H1 (cell line): ENCODE results near the gene USP54. TPM values are rescaled to one million over a fixed set of nuclear protein-coding genes. Genes with fewer than 3 reads are reported as not detected.

Experiments used
- CTCF ChIA-PET: fragments of 300-600 bp; sonication (Branson Sonifier 250); formaldehyde crosslinking; loops from one replicate; lab custom pipeline; 2021; ENCODE audit not compliant: partially characterized antibody; lab: Charles Lee
- POLR2A ChIA-PET: fragments of 300-600 bp; sonication (Branson Sonifier 250); formaldehyde crosslinking; loops from one replicate; lab custom pipeline; 2021; ENCODE audit warnings: inconsistent platforms; ENCODE audit not compliant: partially characterized antibody; lab: Charles Lee
- DNase-seq, 2 experiments: peaks; one replicate each; pipeline versions ENCODE4 v3.0.0 to v3.0.0-alpha.2; 2010 to 2022; ENCODE audit warnings: low spot score in 2 of 2, low read depth in 1 of 2, mixed read lengths in 1 of 2
- FAIRE-seq: peaks from 2 replicates; lab custom pipeline; 2011; peaks lifted over from hg19 to GRCh38; lab: Jason Lieb, UNC
- H2AFZ ChIP-seq: 2 replicates; pipeline ENCODE4 v1.8.1; 2012; ENCODE audit warnings: low read length, inconsistent platforms
- H2AK5ac ChIP-seq: 2 replicates; pipeline ENCODE4 v1.6.1; 2013; ENCODE audit warnings: low read depth, low read length
- H2BK120ac ChIP-seq: replicated peaks from 2 replicates; pipeline ENCODE3; 2013; ENCODE audit warnings: low read depth, low read length, inconsistent platforms
- H2BK12ac ChIP-seq: 2 replicates; pipeline ENCODE4 v1.6.1; 2013; ENCODE audit warnings: low read depth, low read length
- H2BK15ac ChIP-seq: 2 replicates; pipeline ENCODE4 v1.6.1; 2013; ENCODE audit warnings: low read length
- H2BK20ac ChIP-seq: 2 replicates; pipeline ENCODE4 v1.6.1; 2013; ENCODE audit warnings: low read length
- H2BK5ac ChIP-seq: 2 replicates; pipeline ENCODE4 v1.6.1; 2013; ENCODE audit warnings: low read depth, low read length
- H3K14ac ChIP-seq: 2 replicates; pipeline ENCODE4 v1.6.1; 2013; ENCODE audit warnings: inconsistent platforms; ENCODE audit not compliant: insufficient read length
- H3K18ac ChIP-seq: 2 replicates; pipeline ENCODE4 v1.6.1; 2013; ENCODE audit warnings: low read length; ENCODE audit errors: extremely low read depth
- H3K23ac ChIP-seq: 2 replicates; pipeline ENCODE4 v1.6.1; 2013; ENCODE audit warnings: inconsistent platforms; ENCODE audit not compliant: insufficient read length
- H3K23me2 ChIP-seq: 2 replicates; pipeline ENCODE4 v1.6.1; 2013; ENCODE audit warnings: low read depth, low read length
- H3K27ac ChIP-seq: 2 replicates; pipeline ENCODE4 v1.6.1; 2011; ENCODE audit warnings: low read depth, low read length, inconsistent platforms
- H3K27me3 ChIP-seq, 4 experiments: replicated peaks in 1 of 4; 1 replicate in 1 of 4; 2 replicates in 3 of 4; pipeline versions ENCODE4 v1.6.1 to v1.8.1; 2011 to 2013; ENCODE audit warnings: low read length in 3 of 4, mild to moderate bottlenecking in 3 of 4, inconsistent platforms in 2 of 4, mixed read lengths in 2 of 4, moderate library complexity in 1 of 4; ENCODE audit not compliant: control insufficient read depth in 3 of 4, insufficient read depth in 3 of 4; ENCODE audit errors: extremely low read depth in 1 of 4
- H3K36me3 ChIP-seq, 4 experiments: 2 replicates each; pipeline versions ENCODE4 v1.6.1 to v1.8.1; 2011 to 2013; ENCODE audit warnings: mild to moderate bottlenecking in 4 of 4, low read length in 3 of 4, moderate library complexity in 2 of 4, control low read depth in 1 of 4, inconsistent platforms in 1 of 4; ENCODE audit not compliant: insufficient read depth in 4 of 4, control insufficient read depth in 2 of 4
- H3K4ac ChIP-seq: replicated peaks from 2 replicates; pipeline ENCODE3; 2013; ENCODE audit warnings: low read length, low read depth, mixed read lengths, inconsistent platforms; ENCODE audit not compliant: insufficient read length
- H3K4me1 ChIP-seq, 4 experiments: replicated peaks in 1 of 4; 1 replicate in 1 of 4; 2 replicates in 3 of 4; pipeline versions ENCODE4 v1.6.1 to v1.8.1; 2011 to 2013; ENCODE audit warnings: low read length in 3 of 4, inconsistent platforms in 2 of 4, mixed read lengths in 1 of 4; ENCODE audit not compliant: insufficient read depth in 4 of 4, control insufficient read depth in 3 of 4
- H3K4me2 ChIP-seq, 2 experiments: 2 replicates each; pipeline versions ENCODE4 v1.6.1 to v1.8.1; 2011 to 2013; ENCODE audit warnings: low read depth in 2 of 2, low read length in 2 of 2, control low read depth in 1 of 2, inconsistent platforms in 1 of 2, mild to moderate bottlenecking in 1 of 2; ENCODE audit not compliant: insufficient read depth in 1 of 2
- H3K4me3 ChIP-seq, 4 experiments: fragments of 200-600, 300-600 bp in 1 of 4; sonication (generic), shearing (Covaris generic), sonication (Bioruptor Twin) in 1 of 4; 2 replicates each; pipeline versions ENCODE4 v1.5.1 to v1.8.1; 2011 to 2016; ENCODE audit warnings: low read length in 4 of 4, low read depth in 3 of 4, control low read depth in 2 of 4, inconsistent platforms in 2 of 4, mild to moderate bottlenecking in 2 of 4, mixed read lengths in 1 of 4, moderate library complexity in 1 of 4; ENCODE audit not compliant: insufficient read depth in 2 of 4; ENCODE audit errors: extremely low read depth in 1 of 4
- H3K56ac ChIP-seq: replicated peaks from 2 replicates; pipeline ENCODE3; 2013; ENCODE audit warnings: low read depth, mild to moderate bottlenecking, mixed read lengths, low read length, inconsistent platforms; ENCODE audit not compliant: insufficient read length
- H3K79me1 ChIP-seq: 2 replicates; pipeline ENCODE4 v1.6.1; 2013; ENCODE audit warnings: low read depth, low read length, control low read depth
- H3K79me2 ChIP-seq, 2 experiments: 2 replicates each; pipeline versions ENCODE4 v1.6.1 to v1.8.1; 2012 to 2013; ENCODE audit warnings: low read length in 2 of 2, mild to moderate bottlenecking in 2 of 2, inconsistent platforms in 1 of 2; ENCODE audit not compliant: insufficient read depth in 2 of 2, control insufficient read depth in 1 of 2
- H3K9ac ChIP-seq, 4 experiments: replicated peaks in 1 of 4; 1 replicate in 1 of 4; 2 replicates in 3 of 4; pipeline versions ENCODE4 v1.6.1 to v1.8.1; 2011 to 2013; ENCODE audit warnings: low read depth in 3 of 4, low read length in 3 of 4, control low read depth in 2 of 4, mild to moderate bottlenecking in 2 of 4, moderate library complexity in 2 of 4, inconsistent platforms in 1 of 4; ENCODE audit errors: extremely low read depth in 1 of 4
- H3K9me3 ChIP-seq, 2 experiments: 2 replicates each; pipeline versions ENCODE4 v1.6.1 to v1.8.1; 2012 to 2013; ENCODE audit warnings: mild to moderate bottlenecking in 2 of 2, moderate library complexity in 2 of 2, control low read depth in 1 of 2, inconsistent platforms in 1 of 2, low read depth in 1 of 2, low read length in 1 of 2, mixed read lengths in 1 of 2; ENCODE audit not compliant: insufficient read depth in 2 of 2
- H4K20me1 ChIP-seq, 2 experiments: replicated peaks in 1 of 2; 2 replicates each; pipeline versions ENCODE3 to v1.8.1; 2011 to 2013; ENCODE audit warnings: inconsistent platforms in 2 of 2, low read length in 2 of 2, mild to moderate bottlenecking in 1 of 2; ENCODE audit not compliant: insufficient read depth in 2 of 2, control insufficient read depth in 1 of 2
- H4K5ac ChIP-seq: 2 replicates; pipeline ENCODE4 v1.6.1; 2013; ENCODE audit warnings: low read length, low read depth, mixed read lengths, inconsistent platforms; ENCODE audit not compliant: insufficient read length
- H4K8ac ChIP-seq: 2 replicates; pipeline ENCODE4 v1.8.0; 2013; ENCODE audit warnings: mild to moderate bottlenecking, moderate library complexity, low read length, inconsistent platforms; ENCODE audit not compliant: insufficient read depth; ENCODE audit errors: extremely low read depth
- H4K91ac ChIP-seq: replicated peaks from 2 replicates; pipeline ENCODE3; 2013; ENCODE audit warnings: low read length, mixed read lengths, inconsistent platforms; ENCODE audit not compliant: insufficient read length
- ASH2L ChIP-seq: fragments of 200-600, 300-600 bp; sonication (generic); IDR thresholded peaks from one replicate; pipeline ENCODE4 v1.7.1; 2017; ENCODE audit warnings: low read length
- SAP30 ChIP-seq: fragments of 300-600 bp; sonication (generic); IDR thresholded peaks from 2 replicates; pipeline ENCODE4 v1.7.1; 2012; ENCODE audit warnings: low read length, moderate library complexity, mild to moderate bottlenecking, inconsistent platforms; ENCODE audit not compliant: insufficient read depth, insufficient replicate concordance
- SRF ChIP-seq: IDR thresholded peaks from 2 replicates; pipeline ENCODE4 v1.6.1; 2011; ENCODE audit warnings: mild to moderate bottlenecking, low read depth, low read length, moderate library complexity
- YY1 ChIP-seq: IDR thresholded peaks from 2 replicates; pipeline ENCODE4 v1.6.1; 2011; ENCODE audit warnings: low read depth, mild to moderate bottlenecking, low read length
- WGBS, 2 experiments: shearing (Covaris generic) in 1 of 2; methylation state at CpG; one replicate each; pipeline versions ENCODE4 v1.1.6 to v1.1.7; 2013 to 2015; ENCODE audit warnings: low lambda C conversion rate in 2 of 2, mixed read lengths in 2 of 2, inconsistent platforms in 1 of 2, low coverage in 1 of 2, missing lambda C conversion rate in 1 of 2; ENCODE audit not compliant: insufficient replicate concordance in 2 of 2, insufficient coverage in 1 of 2, insufficient read length in 1 of 2; ENCODE audit errors: extremely low coverage in 1 of 2, missing lambda C conversion rate in 1 of 2; 5-methylcytosine and 5-hydroxymethylcytosine counted together
- polyA plus RNA-seq, 7 experiments: library from polyadenylated mRNA; depleted of rRNA in 3 of 7; stranded (reverse) in 5 of 7; unstranded in 2 of 7; fragments of >200 nt in 5 of 7; fragments of 200-250 nt in 2 of 7; gene quantifications; 1 replicate in 5 of 7; 2 replicates in 1 of 7; 4 replicates in 1 of 7; pipeline versions ENCODE4 v1.2.1 to v1.2.3, GENCODE V29; 2011 to 2013; ENCODE audit warnings: missing spikeins in 2 of 7, mixed read lengths in 2 of 7
- total RNA-seq: library from RNA; stranded (reverse); fragmentation: NEBNext Ultra II Directional; extraction: Animal tissue kit (Norgen Biotek cat#: 25700); gene quantifications from 2 replicates; pipeline ENCODE4 v1.2.1, GENCODE V29; 2021

The USP54 gene
- total and polyA plus RNA-seq, 2 of the 8 experiments (the other 6 are each of a cell fraction or from before 2014, with no cell fraction given): 46.2 to 65.6 TPM

DNA sequence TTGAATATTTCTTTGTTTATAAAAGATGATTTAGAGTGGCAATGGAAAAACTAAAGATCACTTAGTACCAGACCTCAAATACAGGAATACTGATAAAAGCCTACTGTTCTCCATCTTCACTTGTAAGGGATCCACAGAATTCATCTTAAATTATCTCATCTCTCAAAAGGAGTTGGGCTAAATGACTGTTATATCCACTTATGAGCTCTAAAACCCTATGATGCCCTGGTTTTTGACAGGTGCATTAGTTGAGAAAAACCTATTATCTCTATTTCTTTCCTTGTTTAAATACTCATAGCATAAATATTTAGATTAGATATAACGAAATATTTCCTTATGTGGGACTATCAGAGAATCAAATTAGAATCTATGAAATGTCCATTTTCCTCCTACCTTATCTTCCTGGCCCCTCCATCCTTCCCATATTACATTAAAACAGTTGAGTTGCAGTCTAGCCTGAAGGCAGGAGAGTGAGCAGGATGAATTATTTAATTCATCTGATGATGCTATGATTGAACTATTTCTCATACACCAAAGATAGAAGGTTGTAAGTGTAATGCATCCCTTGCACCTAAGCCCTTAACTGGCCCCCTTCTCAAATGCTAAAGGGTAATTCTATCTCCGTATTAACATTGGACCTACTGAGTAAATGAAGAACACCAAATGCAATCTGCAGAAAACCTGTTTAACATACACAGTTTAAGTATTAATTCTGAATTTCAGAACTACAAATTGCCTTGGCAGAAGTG lies 125.0 kb downstream of the USP54 start:
- Histone ChIP-seq H2BK15ac (no peak overlapping the region), H3K4me3 (no peak overlapping the region), H3K14ac (no peak overlapping the region), H2BK5ac (no peak overlapping the region), H3K4me1 (no peaks in the 10 kb centered on the region), H3K27ac (no peak overlapping the region), H4K20me1 (no peaks in the 10 kb centered on the region), H3K79me2 (no peaks in the 10 kb centered on the region), H4K8ac (no peak overlapping the region), H2BK20ac (no peak overlapping the region), H2AFZ (no peak overlapping the region), H3K27me3 (no peaks in the 10 kb centered on the region), H2BK120ac (no peak overlapping the region), H3K4me2 (no peak overlapping the region), H3K9me3 (no peaks in the 10 kb centered on the region), H2BK12ac (no peak overlapping the region), H2AK5ac (no peak overlapping the region), H3K36me3 (peaks cover 0 to 40% (median 8%) of the 10 kb centered on the region in 4 experiments; a peak in 4 of 8 replicates), H4K91ac (no peak overlapping the region), H3K23me2 (no peaks in the 10 kb centered on the region), H3K79me1 (no peaks in the 10 kb centered on the region), H3K56ac (no peak overlapping the region), H3K23ac (no peak overlapping the region), H3K9ac (no peak overlapping the region), H3K4ac (no peak overlapping the region), H3K18ac (no peak overlapping the region), H4K5ac (no peak overlapping the region)
- no peak for DNase-seq
- POLR2A ChIA-PET: interaction anchor here (1.1 to 1.2 kb wide), 2 partner anchors 53 to 182 kb away, joined by 3 to 4 read pairs; no protein-coding TSS in a partner anchor
- TF ChIP-seq SAP30 (no peak), YY1 (no peak), SRF (no peak), ASH2L (no peak)
- FAIRE-seq: no peak
- CTCF ChIA-PET: no interaction called here
- WGBS, 2 experiments: 90% methylated on average over 2 of the region's 2 CpGs; no CpG with 5 or more reads in 1 of the 2 experiments
